ENCODE measurements around the gene ARRDC3. TPM values are rescaled to one million over a fixed set of nuclear protein-coding genes. Genes with fewer than 3 reads are reported as not detected.

ARRDC3 gene
- total and polyA plus RNA-seq, 2 donors (not counting 3 experiments of a cell fraction or from before 2014, with no cell fraction given): 12.4 to 43.1 TPM

GRCh38 chr5:91423871-91424270 lies 40.8 kb upstream of the ARRDC3 start:
- no peaks in the 10 kb centered on the region for H3K9me3 ChIP-seq (replicated peaks; ENCODE audit: control insufficient read depth, insufficient read depth, low read length)
- H3K27me3 ChIP-seq (ENCODE audit: control insufficient read depth in 2 of 2, insufficient read depth in 2 of 2, low read length in 2 of 2): no peaks in the 10 kb centered on the region
- no peaks in the 10 kb centered on the region for H3K4me1 ChIP-seq (ENCODE audit: control insufficient read depth, extremely low read depth, insufficient read depth, low read length)
- no TSS peak for BruUV-seq (replicated peaks)
- no peak for TF ChIP-seq POLR2A (IDR thresholded peaks at IDR 0.05; ENCODE audit: low read depth, low read length)
- TF ChIP-seq MYC (IDR thresholded peaks at IDR 0.05; ENCODE audit: low read depth, low read length): no peak
- no peak for TF ChIP-seq GATA2 (IDR thresholded peaks at IDR 0.05; ENCODE audit: insufficient read depth, insufficient read length, low read depth, low read length)
- CTCF ChIA-PET: interaction anchor here (7.3 kb wide), 1 partner anchor 560 kb away, joined by 287 read pairs; no protein-coding TSS in a partner anchor
- no peaks in the 10 kb centered on the region for H3K9me1 ChIP-seq (replicated peaks; ENCODE audit: control insufficient read depth, extremely low read depth, insufficient read depth, low read length)
- no peak overlapping the region for H3K4me3 ChIP-seq (replicated peaks in 1 of 3; ENCODE audit: insufficient read depth in 1 of 3, low read depth in 1 of 3, low read length in 3 of 3)
- H2AFZ ChIP-seq (ENCODE audit: low read depth, low read length): no peak overlapping the region
- no peaks in the 10 kb centered on the region for H4K20me1 ChIP-seq (replicated peaks; ENCODE audit: control insufficient read depth, extremely low read depth, insufficient read depth, low read length)
- intact Hi-C loops (cut with micrococcal nuclease) (loop anchor here (10.0 kb wide), 1 partner anchor 719 kb away; no protein-coding TSS in a partner anchor), dilution Hi-C loops (cut with MboI; ENCODE audit: extremely low pct_ligation_motif_present, low sequenced_read_pairs) (no loop called here)
- no peak for DNase-seq (ENCODE audit: low read depth, low spot score)
- FAIRE-seq: no peak
- no peak overlapping the region for H3K4me2 ChIP-seq (ENCODE audit: insufficient read depth, low read length)
- H3K79me2 ChIP-seq (ENCODE audit: control insufficient read depth, insufficient read depth, low read length): no peaks in the 10 kb centered on the region
- H3K36me3 ChIP-seq (ENCODE audit: control insufficient read depth in 2 of 2, extremely low read depth in 1 of 2, insufficient read depth in 2 of 2, low read length in 2 of 2): no peaks in the 10 kb centered on the region
- H3K27ac ChIP-seq (ENCODE audit: insufficient read depth, low read depth, low read length): no peak overlapping the region
- H3K9ac ChIP-seq (replicated peaks; ENCODE audit: extremely low read depth, insufficient read depth, low read length): no peak overlapping the region
- POLR2A ChIA-PET: no interaction called here

GRCh38 chr5:91420879-91421278 lies 37.8 kb upstream of the ARRDC3 start:
- no peaks in the 10 kb centered on the region for H3K4me1 ChIP-seq (ENCODE audit: control insufficient read depth, extremely low read depth, insufficient read depth, low read length)
- CTCF ChIA-PET: interaction anchor here (1.7 to 7.9 kb wide), 5 partner anchors 14 to 623 kb away, joined by 3 to 287 read pairs (median 121); partner anchors contain the start of gene ARRDC3
- no peak overlapping the region for H3K27ac ChIP-seq (ENCODE audit: insufficient read depth, low read depth, low read length)
- TF ChIP-seq GATA2 (IDR thresholded peaks at IDR 0.05; ENCODE audit: insufficient read depth, insufficient read length, low read depth, low read length) (no peak), JUN (IDR thresholded peaks at IDR 0.05; ENCODE audit: borderline replicate concordance, insufficient read depth, insufficient read length, low read depth) (no peak), FOS (IDR thresholded peaks at IDR 0.05; ENCODE audit: borderline replicate concordance, insufficient read depth, low read length) (no peak), MYC (IDR thresholded peaks at IDR 0.05; ENCODE audit: low read depth, low read length) (no peak), EZH2 (IDR thresholded peaks at IDR 0.05; ENCODE audit: borderline replicate concordance, low read depth, low read length, severe bottlenecking) (no peak), CTCF (IDR thresholded peaks at IDR 0.05; ENCODE audit: extremely low read depth in 1 of 2, insufficient read depth in 1 of 2, low read depth in 1 of 2, low read length in 2 of 2) (no peak)
- intact Hi-C loops (cut with micrococcal nuclease) (loop anchor here (10.0 kb wide), 1 partner anchor 716 kb away; no protein-coding TSS in a partner anchor), dilution Hi-C loops (cut with MboI; ENCODE audit: extremely low pct_ligation_motif_present, low sequenced_read_pairs) (no loop called here)
- no peak overlapping the region for H3K4me3 ChIP-seq (replicated peaks in 1 of 3; ENCODE audit: insufficient read depth in 1 of 3, low read depth in 1 of 3, low read length in 3 of 3)
- FAIRE-seq (no peak), DNase-seq (ENCODE audit: low read depth, low spot score) (no peak)
- BruUV-seq (replicated peaks): no TSS peak
- H3K36me3 ChIP-seq (ENCODE audit: control insufficient read depth in 2 of 2, extremely low read depth in 1 of 2, insufficient read depth in 2 of 2, low read length in 2 of 2): no peaks in the 10 kb centered on the region
- no peaks in the 10 kb centered on the region for H4K20me1 ChIP-seq (replicated peaks; ENCODE audit: control insufficient read depth, extremely low read depth, insufficient read depth, low read length)
- H3K4me2 ChIP-seq (ENCODE audit: insufficient read depth, low read length): no peak overlapping the region
- H3K79me2 ChIP-seq (ENCODE audit: control insufficient read depth, insufficient read depth, low read length): no peaks in the 10 kb centered on the region
- no peaks in the 10 kb centered on the region for H3K9me3 ChIP-seq (replicated peaks; ENCODE audit: control insufficient read depth, insufficient read depth, low read length)
- no peaks in the 10 kb centered on the region for H3K9me1 ChIP-seq (replicated peaks; ENCODE audit: control insufficient read depth, extremely low read depth, insufficient read depth, low read length)
- POLR2A ChIA-PET: no interaction called here
- H2AFZ ChIP-seq (ENCODE audit: low read depth, low read length): no peak overlapping the region
- H3K9ac ChIP-seq (replicated peaks; ENCODE audit: extremely low read depth, insufficient read depth, low read length): no peak overlapping the region
- no peaks in the 10 kb centered on the region for H3K27me3 ChIP-seq (ENCODE audit: control insufficient read depth in 2 of 2, insufficient read depth in 2 of 2, low read length in 2 of 2)
